ENCODE data around the gene SFRP4. TPM values are rescaled to one million over a fixed set of nuclear protein-coding genes. Genes with fewer than 3 reads are reported as not detected.
"Not testable (repeated sequence)": the region's sequence is repeated elsewhere in the genome, so short reads cannot be mapped to it uniquely, and the experiment has no call there.

SFRP4 gene
- polyA plus RNA-seq, 1 experiment: 0.16 TPM

DNA sequence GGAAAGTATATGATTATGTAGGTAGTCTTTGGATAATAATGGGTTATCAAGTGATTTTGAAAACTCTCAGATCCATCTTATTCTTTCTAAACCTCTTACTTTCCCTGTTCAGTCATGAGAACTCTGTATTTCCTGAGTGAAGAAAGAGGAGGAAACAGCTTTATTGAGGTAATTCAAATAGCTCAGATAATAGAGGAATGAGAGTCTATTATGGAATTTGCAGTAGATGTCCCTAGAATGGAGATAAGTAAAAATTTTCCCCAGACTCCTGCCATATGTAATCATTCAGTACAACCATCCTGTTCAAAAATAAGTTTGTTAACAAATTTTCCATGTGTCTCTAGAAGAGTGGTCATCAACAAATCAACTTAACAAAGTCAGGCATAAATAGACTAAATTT lies 40.2 kb upstream of the SFRP4 start:
- TF ChIP-seq, protein P1, sequence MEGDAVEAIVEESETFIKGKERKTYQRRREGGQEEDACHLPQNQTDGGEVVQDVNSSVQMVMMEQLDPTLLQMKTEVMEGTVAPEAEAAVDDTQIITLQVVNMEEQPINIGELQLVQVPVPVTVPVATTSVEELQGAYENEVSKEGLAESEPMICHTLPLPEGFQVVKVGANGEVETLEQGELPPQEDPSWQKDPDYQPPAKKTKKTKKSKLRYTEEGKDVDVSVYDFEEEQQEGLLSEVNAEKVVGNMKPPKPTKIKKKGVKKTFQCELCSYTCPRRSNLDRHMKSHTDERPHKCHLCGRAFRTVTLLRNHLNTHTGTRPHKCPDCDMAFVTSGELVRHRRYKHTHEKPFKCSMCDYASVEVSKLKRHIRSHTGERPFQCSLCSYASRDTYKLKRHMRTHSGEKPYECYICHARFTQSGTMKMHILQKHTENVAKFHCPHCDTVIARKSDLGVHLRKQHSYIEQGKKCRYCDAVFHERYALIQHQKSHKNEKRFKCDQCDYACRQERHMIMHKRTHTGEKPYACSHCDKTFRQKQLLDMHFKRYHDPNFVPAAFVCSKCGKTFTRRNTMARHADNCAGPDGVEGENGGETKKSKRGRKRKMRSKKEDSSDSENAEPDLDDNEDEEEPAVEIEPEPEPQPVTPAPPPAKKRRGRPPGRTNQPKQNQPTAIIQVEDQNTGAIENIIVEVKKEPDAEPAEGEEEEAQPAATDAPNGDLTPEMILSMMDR (IDR thresholded peaks at IDR 0.05; ENCODE audit: insufficient read depth, low read depth, low read length): no peak
- Histone ChIP-seq H3K4me3 (ENCODE audit: low read depth, low read length) (no peak overlapping the region), H3K36me3 (ENCODE audit: control insufficient read depth, insufficient read depth, low read length) (no peaks in the 10 kb centered on the region), H3K27me3 (ENCODE audit: control insufficient read depth, insufficient read depth, low read length) (no peaks in the 10 kb centered on the region)
- ChIA-PET POLR2A (no interaction called here), CTCF (interaction anchor here (0.8 kb wide), 1 partner anchor 259 kb away, joined by 3 read pairs; no protein-coding TSS in a partner anchor)
- DNase-seq (ENCODE audit: low read depth): no peak

DNA sequence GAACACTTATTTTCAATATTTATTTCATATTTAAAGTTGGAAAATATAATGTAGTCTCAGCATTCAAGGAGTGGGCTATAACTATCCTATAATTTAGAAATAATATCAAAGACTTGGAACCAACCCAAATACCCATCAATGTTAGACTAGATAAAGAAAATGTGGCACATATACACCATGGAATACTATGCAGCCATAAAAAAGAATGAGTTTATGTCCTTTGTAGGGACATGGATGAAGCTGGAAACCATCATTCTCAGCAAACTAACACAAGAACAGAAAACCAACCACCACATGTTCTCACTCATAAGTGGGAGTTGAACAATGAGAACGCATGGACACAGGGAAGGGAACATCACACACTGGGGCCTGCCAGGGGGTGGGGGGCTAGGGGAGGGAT lies 37.6 kb upstream of the SFRP4 start:
- H3K36me3 ChIP-seq (ENCODE audit: control insufficient read depth, insufficient read depth, low read length); CTCF ChIA-PET; H3K4me3 ChIP-seq (ENCODE audit: low read depth, low read length); H3K27me3 ChIP-seq (ENCODE audit: control insufficient read depth, insufficient read depth, low read length); DNase-seq (ENCODE audit: low read depth); POLR2A ChIA-PET: not testable (repeated sequence)

DNA sequence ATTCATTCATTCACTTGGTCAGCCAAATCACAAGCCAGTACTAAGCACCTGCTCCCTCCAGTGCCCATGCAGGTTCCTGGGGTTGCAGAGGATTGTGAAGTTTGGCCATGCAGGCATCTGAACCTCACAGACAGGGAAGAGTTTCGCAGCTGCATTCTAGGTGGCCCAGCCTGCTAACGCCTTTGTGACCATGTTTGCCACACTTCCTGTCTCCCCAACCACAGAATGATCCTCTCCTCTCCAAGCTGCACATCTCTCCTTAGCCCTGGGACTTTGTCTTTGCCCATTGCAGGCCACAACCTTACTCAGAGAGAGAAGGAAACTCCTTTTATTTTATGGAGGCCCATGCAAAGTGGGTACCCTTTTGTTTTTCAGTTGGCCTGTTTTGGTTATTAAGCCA lies 35.6 kb upstream of the SFRP4 start:
- TF ChIP-seq, protein P1 (IDR thresholded peaks at IDR 0.05; ENCODE audit: insufficient read depth, low read depth, low read length): no peak
- ChIA-PET POLR2A (no interaction called here), CTCF (no interaction called here)
- Histone ChIP-seq H3K4me3 (ENCODE audit: low read depth, low read length) (no peak overlapping the region), H3K36me3 (ENCODE audit: control insufficient read depth, insufficient read depth, low read length) (no peaks in the 10 kb centered on the region), H3K27me3 (ENCODE audit: control insufficient read depth, insufficient read depth, low read length) (no peaks in the 10 kb centered on the region)
- no peak for DNase-seq (ENCODE audit: low read depth)

DNA sequence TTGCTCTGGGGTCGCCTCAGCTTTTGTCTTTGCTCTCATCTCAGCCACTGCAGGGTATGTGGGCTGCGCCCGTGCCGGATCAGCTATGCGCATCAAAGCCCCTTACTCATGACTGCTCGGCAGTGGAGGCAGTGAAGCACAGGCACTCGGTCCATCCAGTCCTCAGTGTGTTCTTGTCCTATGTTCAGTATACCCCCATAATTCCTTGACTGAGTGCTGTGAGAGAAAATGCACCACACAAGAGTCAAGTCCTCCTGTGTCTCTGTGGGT lies 31.3 kb upstream of the SFRP4 start:
- H3K4me3 ChIP-seq (ENCODE audit: low read depth, low read length): no peak overlapping the region
- ChIA-PET POLR2A (no interaction called here), CTCF (no interaction called here)
- H3K36me3 ChIP-seq (ENCODE audit: control insufficient read depth, insufficient read depth, low read length): no peaks in the 10 kb centered on the region
- TF ChIP-seq, protein P1 (IDR thresholded peaks at IDR 0.05; ENCODE audit: insufficient read depth, low read depth, low read length): no peak
- no peaks in the 10 kb centered on the region for H3K27me3 ChIP-seq (ENCODE audit: control insufficient read depth, insufficient read depth, low read length)
- DNase-seq (ENCODE audit: low read depth): no peak

DNA sequence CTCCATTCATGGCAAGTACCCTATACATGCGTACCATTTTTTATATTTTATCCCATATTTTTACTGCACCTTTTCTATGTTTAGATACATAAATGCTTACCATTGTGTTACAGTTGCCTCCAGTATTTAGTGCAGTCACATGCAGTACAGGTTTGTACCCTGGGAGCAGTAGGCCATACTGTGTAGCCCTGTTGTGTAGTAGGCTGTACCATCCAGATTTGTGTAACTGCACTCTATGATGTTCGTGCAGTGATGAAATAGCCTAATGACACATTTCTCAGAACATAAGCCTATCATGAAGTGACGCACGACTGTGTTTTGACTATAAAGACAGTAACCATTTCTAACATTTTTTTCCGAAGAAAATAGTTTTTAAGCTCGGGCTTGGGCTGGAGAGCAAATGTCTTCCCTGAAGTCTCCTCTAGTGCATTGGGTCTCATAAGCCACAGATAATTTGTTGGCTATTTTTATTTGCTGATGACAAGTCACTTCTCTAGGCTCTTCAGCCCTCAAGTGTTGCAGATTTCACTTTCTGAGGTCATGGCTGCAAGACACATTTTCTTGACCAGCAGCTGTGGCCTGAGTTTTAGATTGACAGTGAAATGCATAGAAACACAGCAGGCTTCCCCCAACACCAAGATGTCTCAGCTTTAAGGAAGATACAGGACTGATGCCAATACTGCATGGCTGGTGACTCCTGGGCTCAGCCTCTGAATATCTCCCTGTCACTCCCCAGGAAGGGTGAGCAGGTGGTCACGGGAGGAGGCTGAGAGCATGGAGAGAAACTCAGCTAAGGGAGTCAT lies 30.7 kb upstream of the SFRP4 start:
- TF ChIP-seq, protein P1 (IDR thresholded peaks at IDR 0.05; ENCODE audit: insufficient read depth, low read depth, low read length): no peak
- no peaks in the 10 kb centered on the region for H3K36me3 ChIP-seq (ENCODE audit: control insufficient read depth, insufficient read depth, low read length)
- H3K27me3 ChIP-seq (ENCODE audit: control insufficient read depth, insufficient read depth, low read length): no peaks in the 10 kb centered on the region
- ChIA-PET POLR2A (no interaction called here), CTCF (no interaction called here)
- H3K4me3 ChIP-seq (ENCODE audit: low read depth, low read length): no peak overlapping the region
- DNase-seq (ENCODE audit: low read depth): no peak

DNA sequence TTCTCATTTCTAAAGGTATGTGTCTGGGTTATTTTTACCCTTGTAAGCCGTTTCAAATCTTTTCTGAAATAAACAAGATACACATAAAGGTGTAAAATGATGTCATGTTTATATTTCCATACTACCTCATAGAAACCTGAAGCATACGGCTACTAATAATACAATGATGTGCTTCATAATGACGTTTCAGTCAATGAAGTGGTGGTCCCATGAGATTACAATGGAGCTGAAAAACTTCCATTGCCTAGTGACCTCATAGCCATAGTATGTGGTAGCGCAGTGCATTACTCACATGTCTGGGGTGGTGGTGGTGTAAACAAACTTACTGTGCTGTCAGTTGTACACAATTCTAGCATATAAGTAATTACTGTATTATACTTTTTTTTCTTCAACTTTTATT lies 28.7 kb upstream of the SFRP4 start:
- TF ChIP-seq, protein P1 (IDR thresholded peaks at IDR 0.05; ENCODE audit: insufficient read depth, low read depth, low read length): no peak
- Histone ChIP-seq H3K4me3 (ENCODE audit: low read depth, low read length) (no peak overlapping the region), H3K36me3 (ENCODE audit: control insufficient read depth, insufficient read depth, low read length) (no peaks in the 10 kb centered on the region), H3K27me3 (ENCODE audit: control insufficient read depth, insufficient read depth, low read length) (no peaks in the 10 kb centered on the region)
- DNase-seq (ENCODE audit: low read depth): no peak
- ChIA-PET POLR2A (no interaction called here), CTCF (no interaction called here)
